HG02763 (cell line): ENCODE results near the gene ST3GAL4.

ENCODE experiments used
- ATAC-seq: cut with Tn5 transposase; IDR thresholded peaks from one replicate; pipeline ENCODE4 v1.9.1; 2021; ENCODE audit warnings: mild to moderate bottlenecking, moderate library complexity; ENCODE audit not compliant: unreplicated experiment

Gene ST3GAL4

GRCh38 chr11:126329644-126330211 lies 25.8 kb upstream of the ST3GAL4 start:
- no peak for ATAC-seq

- ATAC-seq: no peak
Measured at GRCh38 chr11:126331286-126331685, 24.2 kb upstream of the ST3GAL4 start.

GRCh38 chr11:126332221-126332711 lies 23.2 kb upstream of the ST3GAL4 start:
- no peak for ATAC-seq

- ATAC-seq: no peak
Measured at GRCh38 chr11:126333142-126333541, 22.3 kb upstream of the ST3GAL4 start.

GRCh38 chr11:126334659-126335462 lies 20.6 kb upstream of the ST3GAL4 start:
- ATAC-seq: no peak

- no peak for ATAC-seq
Measured at GRCh38 chr11:126335463-126335760, 20.1 kb upstream of the ST3GAL4 start.

GRCh38 chr11:126336138-126336541 lies 19.3 kb upstream of the ST3GAL4 start:
- no peak for ATAC-seq

GRCh38 chr11:126336671-126337101 lies 18.8 kb upstream of the ST3GAL4 start:
- no peak for ATAC-seq

- no peak for ATAC-seq
Measured at GRCh38 chr11:126337126-126337473, 18.4 kb upstream of the ST3GAL4 start.

GRCh38 chr11:126337474-126338241 lies 17.8 kb upstream of the ST3GAL4 start:
- no peak for ATAC-seq

GRCh38 chr11:126338346-126339055 lies 17.0 kb upstream of the ST3GAL4 start:
- no peak for ATAC-seq

GRCh38 chr11:126339073-126339862 lies 16.2 kb upstream of the ST3GAL4 start:
- ATAC-seq: no peak

- no peak for ATAC-seq
Measured at GRCh38 chr11:126339863-126340434, 15.5 kb upstream of the ST3GAL4 start.

GRCh38 chr11:126340960-126341606 lies 14.4 kb upstream of the ST3GAL4 start:
- ATAC-seq: no peak

- ATAC-seq: no peak
Measured at GRCh38 chr11:126341760-126342161, 13.7 kb upstream of the ST3GAL4 start.

GRCh38 chr11:126343051-126343450 lies 12.4 kb upstream of the ST3GAL4 start:
- ATAC-seq: no peak

- ATAC-seq: no peak
Measured at GRCh38 chr11:126344141-126345080, 11.1 kb upstream of the ST3GAL4 start.

- no peak for ATAC-seq
Measured at GRCh38 chr11:126345283-126345682, 10.2 kb upstream of the ST3GAL4 start.
